Upper lobe of left lung (tissue), 4 donors: ENCODE results near the gene SLC7A6.

Experiments used
- POLR2A ChIP-seq, 4 donors: fragments of 450-650 bp; IDR thresholded peaks; one replicate each; pipeline ENCODE4 v1.5.1; 2016 to 2017; ENCODE audit warnings: antibody characterized with exemption in 4 of 4, mild to moderate bottlenecking in 2 of 4
- TF ChIP-seq, protein P1 (sequence below), 6 experiments: fragments of 450-650 bp in 4 of 6; fragments of 200-600 bp in 2 of 6; sonication (generic) in 2 of 6; IDR thresholded peaks; one replicate each; pipeline ENCODE4 v1.5.1; 2016 to 2019; ENCODE audit warnings: antibody characterized with exemption in 6 of 6

DNA sequence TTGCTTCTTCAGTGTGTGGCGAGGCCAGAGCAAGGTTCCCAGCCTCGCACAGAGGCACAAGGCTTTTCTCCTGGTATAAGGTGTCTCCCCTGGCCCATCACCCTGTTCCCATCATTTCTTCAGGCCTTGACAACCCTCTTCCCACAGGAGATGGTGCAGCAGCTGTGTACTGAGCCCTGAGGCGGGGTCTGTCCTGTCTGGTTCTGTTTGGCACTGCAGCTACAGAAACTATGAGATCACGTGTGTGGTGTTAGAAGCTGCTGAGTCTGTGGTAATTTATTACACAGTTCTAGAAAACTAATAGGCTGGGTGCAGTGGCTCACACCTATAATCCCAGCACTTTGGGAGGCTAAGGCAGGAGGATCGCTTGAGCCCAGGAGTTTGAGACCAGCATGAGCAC is 11.9 kb upstream of the SLC7A6 start:
- TF ChIP-seq, protein P1, sequence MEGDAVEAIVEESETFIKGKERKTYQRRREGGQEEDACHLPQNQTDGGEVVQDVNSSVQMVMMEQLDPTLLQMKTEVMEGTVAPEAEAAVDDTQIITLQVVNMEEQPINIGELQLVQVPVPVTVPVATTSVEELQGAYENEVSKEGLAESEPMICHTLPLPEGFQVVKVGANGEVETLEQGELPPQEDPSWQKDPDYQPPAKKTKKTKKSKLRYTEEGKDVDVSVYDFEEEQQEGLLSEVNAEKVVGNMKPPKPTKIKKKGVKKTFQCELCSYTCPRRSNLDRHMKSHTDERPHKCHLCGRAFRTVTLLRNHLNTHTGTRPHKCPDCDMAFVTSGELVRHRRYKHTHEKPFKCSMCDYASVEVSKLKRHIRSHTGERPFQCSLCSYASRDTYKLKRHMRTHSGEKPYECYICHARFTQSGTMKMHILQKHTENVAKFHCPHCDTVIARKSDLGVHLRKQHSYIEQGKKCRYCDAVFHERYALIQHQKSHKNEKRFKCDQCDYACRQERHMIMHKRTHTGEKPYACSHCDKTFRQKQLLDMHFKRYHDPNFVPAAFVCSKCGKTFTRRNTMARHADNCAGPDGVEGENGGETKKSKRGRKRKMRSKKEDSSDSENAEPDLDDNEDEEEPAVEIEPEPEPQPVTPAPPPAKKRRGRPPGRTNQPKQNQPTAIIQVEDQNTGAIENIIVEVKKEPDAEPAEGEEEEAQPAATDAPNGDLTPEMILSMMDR (IDR thresholded peaks at IDR 0.05): no peak
- TF ChIP-seq POLR2A (IDR thresholded peaks at IDR 0.05): no peak
